Stimulated activated effector memory CD8-positive, alpha-beta T cell treated with anti-CD3 and anti-CD28 coated beads, Interleukin-12 subunit alpha, Interleukin-12 subunit beta, amount 100 ng/mL, for 72 hours (primary cell): Measurements from ENCODE around the gene AXIN2.

ENCODE experiments used
- ATAC-seq: fragments of 150-1000 bp; cut with Tn5 transposase; 2 replicates; pipeline ENCODE4 v1.10.0; 2021
- DNase-seq, 2 donors: peaks; one replicate each; pipeline ENCODE4 v3.0.0; 2021 to 2022; ENCODE audit warnings: low spot score in 2 of 2
- H3K27ac Mint-ChIP-seq: one replicate; pipeline ENCODE4 v1.8.0; 2022; ENCODE audit warnings: mild to moderate bottlenecking, mixed read lengths
- H3K36me3 Mint-ChIP-seq: one replicate; pipeline ENCODE4 v1.8.0; 2022; ENCODE audit warnings: mild to moderate bottlenecking, mixed read lengths
- H3K4me1 Mint-ChIP-seq: one replicate; pipeline ENCODE4 v1.8.0; 2022; ENCODE audit warnings: mixed read lengths
- H3K4me3 Mint-ChIP-seq: one replicate; pipeline ENCODE4 v1.8.0; 2022; ENCODE audit warnings: mild to moderate bottlenecking, mixed read lengths
- H3K9me3 Mint-ChIP-seq: one replicate; pipeline ENCODE4 v1.8.0; 2022; ENCODE audit warnings: mixed read lengths

The AXIN2 gene

GRCh38 chr17:65551267-65552040, 10.0 kb downstream of the AXIN2 start:
- DNase-seq (no peak), ATAC-seq (no peak)
- H3K4me1 Mint-ChIP-seq, result peaks cover 43% of the 10 kb centered on the region
- no peaks in the 10 kb centered on the region for H3K9me3 Mint-ChIP-seq
- no peaks in the 10 kb centered on the region for H3K36me3 Mint-ChIP-seq
- no peak overlapping the region for H3K4me3 Mint-ChIP-seq
- H3K27ac Mint-ChIP-seq, result no peak overlapping the region

GRCh38 chr17:65550758-65551157, 10.7 kb downstream of the AXIN2 start:
- DNase-seq, result no peak
- Mint-ChIP-seq H3K4me3 (no peak overlapping the region), H3K4me1 (peaks cover 43% of the 10 kb centered on the region), H3K9me3 (no peaks in the 10 kb centered on the region), H3K36me3 (no peaks in the 10 kb centered on the region), H3K27ac (no peak overlapping the region)
- ATAC-seq, result no peak

GRCh38 chr17:65550075-65550662, 11.3 kb downstream of the AXIN2 start:
- Mint-ChIP-seq H3K36me3 (no peaks in the 10 kb centered on the region), H3K4me1 (peaks cover 43% of the 10 kb centered on the region), H3K9me3 (no peaks in the 10 kb centered on the region), H3K4me3 (no peak overlapping the region), H3K27ac (no peak overlapping the region)
- ATAC-seq (no peak), DNase-seq (no peak)

- peaks cover 33% of the 10 kb centered on the region for H3K4me1 Mint-ChIP-seq
Observed at GRCh38 chr17:65548269-65548969, 13.0 kb downstream of the AXIN2 start.

GRCh38 chr17:65547253-65547670, 14.2 kb downstream of the AXIN2 start:
- ATAC-seq (no peak), DNase-seq (no peak)
- H3K36me3 Mint-ChIP-seq, result no peaks in the 10 kb centered on the region
- peaks cover 25% of the 10 kb centered on the region for H3K4me1 Mint-ChIP-seq
- H3K9me3 Mint-ChIP-seq, result no peaks in the 10 kb centered on the region
- no peak overlapping the region for H3K4me3 Mint-ChIP-seq
- H3K27ac Mint-ChIP-seq, result no peak overlapping the region

More at GRCh38 chr17:65548269-65548969, 13.0 kb downstream of the AXIN2 start:
- no peak for DNase-seq
- H3K9me3 Mint-ChIP-seq, result no peaks in the 10 kb centered on the region
- H3K4me3 Mint-ChIP-seq, result no peak overlapping the region
- ATAC-seq, result no peak
- H3K36me3 Mint-ChIP-seq, result no peaks in the 10 kb centered on the region
- no peak overlapping the region for H3K27ac Mint-ChIP-seq

- Mint-ChIP-seq H3K4me3 (no peak overlapping the region), H3K9me3 (no peaks in the 10 kb centered on the region), H3K36me3 (no peaks in the 10 kb centered on the region), H3K27ac (peak overlapping the region; percentile 45), H3K4me1 (peaks cover 19% of the 10 kb centered on the region)
- ATAC-seq (no peak), DNase-seq (no peak)
Observed at GRCh38 chr17:65546579-65546978, 14.9 kb downstream of the AXIN2 start.

- no peaks in the 10 kb centered on the region for H3K36me3 Mint-ChIP-seq
- ATAC-seq (no peak), DNase-seq (no peak)
- peak overlapping the region; percentile 45 for H3K27ac Mint-ChIP-seq
- H3K4me1 Mint-ChIP-seq, result peaks cover 15% of the 10 kb centered on the region
- H3K9me3 Mint-ChIP-seq, result no peaks in the 10 kb centered on the region
- H3K4me3 Mint-ChIP-seq, result no peak overlapping the region
Observed at GRCh38 chr17:65545705-65546523, 15.5 kb downstream of the AXIN2 start.

- no peak for DNase-seq
- Mint-ChIP-seq H3K4me3 (no peak overlapping the region), H3K27ac (no peak overlapping the region), H3K4me1 (peaks cover 6% of the 10 kb centered on the region), H3K9me3 (no peaks in the 10 kb centered on the region), H3K36me3 (no peaks in the 10 kb centered on the region)
- no peak for ATAC-seq
Observed at GRCh38 chr17:65544672-65545071, 16.8 kb downstream of the AXIN2 start.

- Mint-ChIP-seq H3K9me3 (no peaks in the 10 kb centered on the region), H3K4me3 (no peak overlapping the region), H3K36me3 (no peaks in the 10 kb centered on the region), H3K4me1 (no peaks in the 10 kb centered on the region), H3K27ac (no peak overlapping the region)
- no peak for DNase-seq
- ATAC-seq, result no peak
Observed at GRCh38 chr17:65542610-65543009, 18.8 kb downstream of the AXIN2 start.

GRCh38 chr17:65542067-65542466, 19.4 kb downstream of the AXIN2 start:
- H3K36me3 Mint-ChIP-seq, result no peaks in the 10 kb centered on the region
- no peaks in the 10 kb centered on the region for H3K9me3 Mint-ChIP-seq
- ATAC-seq (no peak), DNase-seq (no peak)
- no peak overlapping the region for H3K27ac Mint-ChIP-seq
- H3K4me3 Mint-ChIP-seq, result no peak overlapping the region
- no peaks in the 10 kb centered on the region for H3K4me1 Mint-ChIP-seq

GRCh38 chr17:65541453-65541852, 20.0 kb downstream of the AXIN2 start:
- no peaks in the 10 kb centered on the region for H3K9me3 Mint-ChIP-seq
- DNase-seq, result no peak
- H3K36me3 Mint-ChIP-seq, result no peaks in the 10 kb centered on the region
- H3K4me3 Mint-ChIP-seq, result no peak overlapping the region
- no peak for ATAC-seq
- no peaks in the 10 kb centered on the region for H3K4me1 Mint-ChIP-seq
- no peak overlapping the region for H3K27ac Mint-ChIP-seq

- no peaks in the 10 kb centered on the region for H3K4me1 Mint-ChIP-seq
- peaks cover under 1% of the 10 kb centered on the region for H3K36me3 Mint-ChIP-seq
- H3K27ac Mint-ChIP-seq, result no peak overlapping the region
- DNase-seq (no peak), ATAC-seq (no peak)
- no peaks in the 10 kb centered on the region for H3K9me3 Mint-ChIP-seq
- H3K4me3 Mint-ChIP-seq, result no peak overlapping the region
Observed at GRCh38 chr17:65539630-65540266, 21.7 kb downstream of the AXIN2 start.

- ATAC-seq (no peak), DNase-seq (no peak)
- H3K27ac Mint-ChIP-seq, result no peak overlapping the region
- H3K36me3 Mint-ChIP-seq, result peaks cover 9% of the 10 kb centered on the region
- no peaks in the 10 kb centered on the region for H3K9me3 Mint-ChIP-seq
- H3K4me1 Mint-ChIP-seq, result no peaks in the 10 kb centered on the region
- H3K4me3 Mint-ChIP-seq, result no peak overlapping the region
Observed at GRCh38 chr17:65538675-65539529, 22.5 kb downstream of the AXIN2 start.
